K562 (cell line): ENCODE results near the gene MLXIPL. TPM values are rescaled to one million over a fixed set of nuclear protein-coding genes. Genes with fewer than 3 reads are reported as not detected.
A peak's percentile ranks its signal among the peaks of the same experiment; 100 is the strongest.

ENCODE experiments used
- ATAC-seq: fragments of 200-7000 bp; cut with Tn5 transposase; 3 replicates; pipeline ENCODE4 v1.9.1; 2020; ENCODE audit warnings: moderate library complexity
- BruUV-seq: library from RNA; stranded (reverse); fragments of 400-500 nt; replicated peaks from 2 replicates; lab custom pipeline; 2021; lab: Mats Ljungman, UMichigan
- CTCF ChIA-PET: fragments of 300-600 bp; formaldehyde crosslinking; extraction: SDS; loops from one replicate; lab custom pipeline; 2021; ENCODE audit warnings: low intra/inter-chr PET ratio; lab: Yijun Ruan, JAX
- POLR2A ChIA-PET: fragments of 300-600, 350-650 bp; sonication (Branson Sonifier 250); formaldehyde crosslinking; extraction: SDS; loops from one replicate; lab custom pipeline; 2021; ENCODE audit warnings: antibody characterized with exemption, inconsistent platforms; lab: Yijun Ruan, JAX
- DNase-seq, 4 experiments: peaks; one replicate each; pipeline versions ENCODE4 v3.0.0 to v3.0.0-alpha.2; 2011 to 2018; ENCODE audit warnings: low spot score in 3 of 4, mixed read lengths in 3 of 4; ENCODE audit errors: extremely low read depth in 1 of 4
- FAIRE-seq: peaks from 2 replicates; lab custom pipeline; 2011; peaks lifted over from hg19 to GRCh38; lab: Jason Lieb, UNC
- H2AFZ ChIP-seq: 2 replicates; pipeline ENCODE4 v1.6.0; 2011; ENCODE audit warnings: low read depth, low read length, control low read depth, inconsistent platforms
- H3K27ac ChIP-seq: fragments of 200-600 bp; 3 replicates; pipeline ENCODE4 v1.8.0; 2011; ENCODE audit warnings: low read depth, mild to moderate bottlenecking, control low read depth, inconsistent platforms, low read length, moderate library complexity, mixed read lengths; ENCODE audit errors: extremely low read depth
- H3K27me3 ChIP-seq, 2 experiments: fragments of 300-600 bp in 1 of 2; 2 replicates in 1 of 2; 3 replicates in 1 of 2; pipeline versions ENCODE4 v1.6.0 to v1.8.0; 2011; ENCODE audit warnings: inconsistent platforms in 2 of 2, low read length in 2 of 2, mild to moderate bottlenecking in 1 of 2, mixed read lengths in 1 of 2, moderate library complexity in 1 of 2; ENCODE audit not compliant: control insufficient read depth in 2 of 2, insufficient read depth in 2 of 2
- H3K36me3 ChIP-seq: fragments of 300-600 bp; 3 replicates; pipeline ENCODE4 v1.8.0; 2011; ENCODE audit warnings: mild to moderate bottlenecking, low read length, inconsistent platforms; ENCODE audit not compliant: control insufficient read depth, insufficient read depth
- H3K4me1 ChIP-seq, 2 experiments: fragments of 200-600 bp in 1 of 2; replicated peaks in 1 of 2; 2 replicates in 1 of 2; 3 replicates in 1 of 2; pipeline versions ENCODE4 v1.5.1 to v1.8.0; 2011; ENCODE audit warnings: inconsistent platforms in 2 of 2, low read length in 2 of 2, mild to moderate bottlenecking in 1 of 2, mixed read lengths in 1 of 2, moderate library complexity in 1 of 2; ENCODE audit not compliant: control insufficient read depth in 2 of 2, insufficient read depth in 2 of 2
- H3K4me2 ChIP-seq: 2 replicates; pipeline ENCODE4 v1.6.1; 2011; ENCODE audit warnings: low read length, control low read depth, inconsistent platforms, mixed read lengths; ENCODE audit not compliant: insufficient read depth
- H3K4me3 ChIP-seq: fragments of 200-600 bp; sonication (generic), shearing (Covaris generic); 2 replicates; pipeline ENCODE4 v1.5.1; 2016; ENCODE audit warnings: control low read depth, inconsistent platforms
- H3K79me2 ChIP-seq: fragments of 200-600 bp; 3 replicates; pipeline ENCODE4 v1.8.0; 2011; ENCODE audit warnings: low read length, inconsistent platforms; ENCODE audit not compliant: control insufficient read depth, insufficient read depth
- H3K9ac ChIP-seq, 2 experiments: 2 replicates each; pipeline versions ENCODE4 v1.6.0 to v1.6.1; 2011; ENCODE audit warnings: low read depth in 2 of 2, low read length in 2 of 2, control low read depth in 1 of 2, inconsistent platforms in 1 of 2, mild to moderate bottlenecking in 1 of 2, mixed read lengths in 1 of 2; ENCODE audit not compliant: insufficient read depth in 1 of 2
- H3K9me1 ChIP-seq: one replicate; pipeline ENCODE4 v1.6.0; 2011; ENCODE audit warnings: inconsistent platforms, mild to moderate bottlenecking, low read length, moderate library complexity; ENCODE audit not compliant: control insufficient read depth, insufficient read depth
- H3K9me3 ChIP-seq: replicated peaks from 2 replicates; pipeline ENCODE4 v1.5.1; 2011; ENCODE audit warnings: low read depth, low read length, inconsistent platforms; ENCODE audit not compliant: control insufficient read depth, insufficient read depth
- H4K20me1 ChIP-seq: replicated peaks from 2 replicates; pipeline ENCODE4 v1.6.1; 2011; ENCODE audit warnings: low read length, inconsistent platforms, mixed read lengths; ENCODE audit not compliant: control insufficient read depth, insufficient read depth
- CBFB ChIP-seq: sonication (generic); formaldehyde crosslinking; IDR thresholded peaks from 2 replicates; pipeline ENCODE4 v1.4.0; 2020; ENCODE audit warnings: mild to moderate bottlenecking, missing genetic modification reagents
- CTBP1 ChIP-seq: fragments of 450-650 bp; IDR thresholded peaks from 2 replicates; pipeline ENCODE4 v1.6.1; 2016; ENCODE audit warnings: borderline replicate concordance
- DDX20 ChIP-seq: fragments of 450-650 bp; IDR thresholded peaks from 2 replicates; pipeline ENCODE4 v1.6.1; 2016; ENCODE audit warnings: missing genetic modification characterization, low read depth, mild to moderate bottlenecking, missing compliant biosample characterization, moderate library complexity
- MYNN ChIP-seq, 2 experiments: sonication (generic); formaldehyde crosslinking in 1 of 2; IDR thresholded peaks; 2 replicates each; pipeline versions ENCODE4 v1.5.0 to v1.6.1; 2016 to 2020; ENCODE audit warnings: antibody characterized with exemption in 1 of 2, missing genetic modification reagents in 1 of 2
- NFATC3 ChIP-seq: fragments of 450-650 bp; IDR thresholded peaks from 2 replicates; pipeline ENCODE4 v1.6.1; 2017; ENCODE audit warnings: mild to moderate bottlenecking
- PHB2 ChIP-seq: fragments of 450-650 bp; IDR thresholded peaks from 2 replicates; pipeline ENCODE4 v1.6.1; 2017; ENCODE audit warnings: low read depth
- PHTF2 ChIP-seq: fragments of 250-450 bp; sonication (Bioruptor Pico); IDR thresholded peaks from 2 replicates; pipeline ENCODE4 v1.5.0; 2021; ENCODE audit warnings: mild to moderate bottlenecking
- STAT5B ChIP-seq: fragments of 250-450 bp; sonication (Bioruptor Pico); IDR thresholded peaks from 2 replicates; pipeline ENCODE4 v1.8.0; 2021; ENCODE audit warnings: mild to moderate bottlenecking, inconsistent platforms
- XRCC5 ChIP-seq: fragments of 200-400 bp; formaldehyde crosslinking; IDR thresholded peaks from 2 replicates; pipeline ENCODE4 v1.6.1; 2017; ENCODE audit warnings: low read depth, mild to moderate bottlenecking, low read length
- ZEB2 ChIP-seq: fragments of 450-650 bp; IDR thresholded peaks from 2 replicates; pipeline ENCODE4 v1.6.1; 2016
- WGBS: fragments of 100-300 bp; shearing (Covaris generic); methylation state at CpG from one replicate; pipeline ENCODE4 v1.1.6; 2016; ENCODE audit warnings: low coverage, mixed read lengths; ENCODE audit not compliant: insufficient coverage; ENCODE audit errors: missing lambda C conversion rate; 5-methylcytosine and 5-hydroxymethylcytosine counted together
- in situ Hi-C: fragments of 300-500 bp; cut with MboI; formaldehyde crosslinking; loops from 4 replicates; pipeline ENCODE4 v1.15.0; 2018; ENCODE audit warnings: inconsistent platforms, mixed read lengths
- intact Hi-C: fragments of 100-400 bp; cut with micrococcal nuclease; formaldehyde crosslinking; loops from 2 replicates; pipeline ENCODE4 v1.14.2; 2022
- polyA plus RNA-seq, 8 experiments: library from polyadenylated mRNA; depleted of rRNA in 4 of 8; stranded (reverse) in 5 of 8; unstranded in 3 of 8; fragments of >200 nt; fragmentation: Nextera tagmentation in 2 of 8; fragmentation: Illumina TruSeq in 1 of 8; extraction: Ambion mirVana in 2 of 8; extraction: Trizol in 1 of 8; gene quantifications; 2 replicates each; pipeline versions ENCODE4 v1.2.1 to v1.2.3, GENCODE V29; 2011 to 2014; ENCODE audit warnings: inconsistent platforms in 1 of 8, missing spikeins in 1 of 8
- total RNA-seq, 7 experiments: library from RNA; depleted of rRNA in 6 of 7; stranded (reverse); fragments of >200 nt in 6 of 7; fragmentation: Illumina TruSeq in 2 of 7; extraction: Trizol in 2 of 7; gene quantifications; 2 replicates each; pipeline versions ENCODE4 v1.2.1 to v1.2.3, GENCODE V29; 2011 to 2021; ENCODE audit warnings: low replicate concordance in 1 of 7
- TF ChIP-seq, protein P1 (sequence below): sonication (generic); formaldehyde crosslinking; IDR thresholded peaks from 2 replicates; pipeline ENCODE4 v1.8.1; 2022; ENCODE audit warnings: missing genetic modification reagents
- TF ChIP-seq, protein P2 (sequence below): fragments of 450-650 bp; IDR thresholded peaks from 2 replicates; pipeline ENCODE4 v1.6.1; 2016; ENCODE audit warnings: low read depth

The MLXIPL gene
- total and polyA plus RNA-seq, 9 of the 15 experiments (the other 6 are each of a cell fraction or from before 2014, with no cell fraction given) = 0.11 to 18.4 (median 1.4) TPM

DNA sequence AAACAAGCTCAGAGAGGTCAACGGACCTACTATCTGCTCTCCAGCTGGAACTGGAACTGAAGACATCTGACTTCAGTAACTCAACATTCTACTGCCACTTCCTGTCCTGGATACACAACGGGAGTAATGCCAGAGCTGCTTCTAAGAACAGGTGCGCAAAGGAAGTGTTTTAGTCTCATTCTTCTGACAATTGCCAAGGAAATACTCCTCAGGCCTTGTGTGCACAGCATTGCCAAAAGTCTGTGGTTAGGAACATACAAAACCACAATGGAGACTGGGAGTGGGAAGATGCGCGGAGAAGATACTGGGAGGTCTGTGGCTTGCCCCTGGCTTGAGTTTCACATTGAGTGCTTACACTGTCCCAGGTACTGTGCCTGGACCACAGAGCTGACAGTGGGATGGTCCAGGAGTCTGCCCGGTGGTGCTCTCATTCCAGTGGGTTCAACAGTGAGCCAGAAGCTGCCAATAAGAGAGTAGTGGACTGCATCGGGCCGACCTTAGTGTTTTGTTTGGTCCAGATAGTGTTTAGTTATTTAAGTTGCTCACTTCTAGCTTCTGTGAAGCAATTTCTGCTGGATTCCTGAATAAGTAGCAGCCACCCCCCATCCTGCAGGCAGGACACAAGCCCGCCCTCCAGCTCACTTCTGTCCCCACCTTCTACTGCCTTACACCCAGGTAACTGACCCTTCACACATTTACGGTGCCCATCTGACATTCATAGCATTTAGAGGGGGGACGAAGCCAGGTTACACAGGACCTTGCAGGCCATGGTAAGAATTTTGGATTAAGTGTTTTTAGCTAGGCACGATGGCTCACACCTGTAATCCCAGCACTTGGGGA lies 56.3 kb downstream of the MLXIPL start:
- CTCF ChIA-PET = no interaction called here
- peaks cover 43% of the 10 kb centered on the region for H3K36me3 ChIP-seq
- H3K4me3 ChIP-seq = no peak overlapping the region
- intact Hi-C loops = no loop called here
- H3K9me3 ChIP-seq = no peaks in the 10 kb centered on the region
- WGBS = 49% methylated on average over 12 of the region's 12 CpGs
- H3K27me3 ChIP-seq = no peaks in the 10 kb centered on the region
- ATAC-seq (peak; percentile 24), DNase-seq (no peak), FAIRE-seq (peak; percentile 42)
- peaks cover 5% of the 10 kb centered on the region for H3K9me1 ChIP-seq
- peaks cover 17% of the 10 kb centered on the region for H3K79me2 ChIP-seq
- no peak overlapping the region for H2AFZ ChIP-seq
- H3K27ac ChIP-seq = 0 out of 3 replicates have a peak overlapping the region, but pooled peaks have one; percentile 32
- H3K9ac ChIP-seq = no peak overlapping the region
- no TSS peak for BruUV-seq
- H3K4me1 ChIP-seq = peaks cover 24 to 26% of the 10 kb centered on the region in 2 experiments
- in situ Hi-C loops = no loop called here
- peak overlapping the region; percentile 7; the same call in 1 of the 2 replicates for H3K4me2 ChIP-seq
- POLR2A ChIA-PET = interaction anchor here (0.7 to 5.3 kb wide), 9 partner anchors 8 to 144 kb away, joined by 3 to 72 read pairs (median 4); partner anchors contain the start of genes BAZ1B and TBL2
- peaks cover 28% of the 10 kb centered on the region for H4K20me1 ChIP-seq
- TF ChIP-seq STAT5B (CRISPR knock-in tag) (no peak), PHTF2 (CRISPR knock-in tag) (no peak), DDX20 (tag) (no peak), NFATC3 (no peak), CBFB (CRISPR knock-in tag) (0 out of 2 replicates have a peak, but pooled peaks have one; percentile 47), CTBP1 (peak; percentile 70; the same call in 1 of the 2 replicates), MYNN (IDR thresholded peaks at IDR 0.05) (peak; percentile 19; the same call in 1 of the 2 replicates), MYNN (CRISPR knock-in tag; IDR thresholded peaks at IDR 0.05) (no peak), ZEB2 (no peak), PHB2 (no peak), XRCC5 (no peak)
- TF ChIP-seq, protein P1, sequence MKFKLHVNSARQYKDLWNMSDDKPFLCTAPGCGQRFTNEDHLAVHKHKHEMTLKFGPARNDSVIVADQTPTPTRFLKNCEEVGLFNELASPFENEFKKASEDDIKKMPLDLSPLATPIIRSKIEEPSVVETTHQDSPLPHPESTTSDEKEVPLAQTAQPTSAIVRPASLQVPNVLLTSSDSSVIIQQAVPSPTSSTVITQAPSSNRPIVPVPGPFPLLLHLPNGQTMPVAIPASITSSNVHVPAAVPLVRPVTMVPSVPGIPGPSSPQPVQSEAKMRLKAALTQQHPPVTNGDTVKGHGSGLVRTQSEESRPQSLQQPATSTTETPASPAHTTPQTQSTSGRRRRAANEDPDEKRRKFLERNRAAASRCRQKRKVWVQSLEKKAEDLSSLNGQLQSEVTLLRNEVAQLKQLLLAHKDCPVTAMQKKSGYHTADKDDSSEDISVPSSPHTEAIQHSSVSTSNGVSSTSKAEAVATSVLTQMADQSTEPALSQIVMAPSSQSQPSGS (CRISPR knock-in tag) = no peak
- TF ChIP-seq, protein P2, sequence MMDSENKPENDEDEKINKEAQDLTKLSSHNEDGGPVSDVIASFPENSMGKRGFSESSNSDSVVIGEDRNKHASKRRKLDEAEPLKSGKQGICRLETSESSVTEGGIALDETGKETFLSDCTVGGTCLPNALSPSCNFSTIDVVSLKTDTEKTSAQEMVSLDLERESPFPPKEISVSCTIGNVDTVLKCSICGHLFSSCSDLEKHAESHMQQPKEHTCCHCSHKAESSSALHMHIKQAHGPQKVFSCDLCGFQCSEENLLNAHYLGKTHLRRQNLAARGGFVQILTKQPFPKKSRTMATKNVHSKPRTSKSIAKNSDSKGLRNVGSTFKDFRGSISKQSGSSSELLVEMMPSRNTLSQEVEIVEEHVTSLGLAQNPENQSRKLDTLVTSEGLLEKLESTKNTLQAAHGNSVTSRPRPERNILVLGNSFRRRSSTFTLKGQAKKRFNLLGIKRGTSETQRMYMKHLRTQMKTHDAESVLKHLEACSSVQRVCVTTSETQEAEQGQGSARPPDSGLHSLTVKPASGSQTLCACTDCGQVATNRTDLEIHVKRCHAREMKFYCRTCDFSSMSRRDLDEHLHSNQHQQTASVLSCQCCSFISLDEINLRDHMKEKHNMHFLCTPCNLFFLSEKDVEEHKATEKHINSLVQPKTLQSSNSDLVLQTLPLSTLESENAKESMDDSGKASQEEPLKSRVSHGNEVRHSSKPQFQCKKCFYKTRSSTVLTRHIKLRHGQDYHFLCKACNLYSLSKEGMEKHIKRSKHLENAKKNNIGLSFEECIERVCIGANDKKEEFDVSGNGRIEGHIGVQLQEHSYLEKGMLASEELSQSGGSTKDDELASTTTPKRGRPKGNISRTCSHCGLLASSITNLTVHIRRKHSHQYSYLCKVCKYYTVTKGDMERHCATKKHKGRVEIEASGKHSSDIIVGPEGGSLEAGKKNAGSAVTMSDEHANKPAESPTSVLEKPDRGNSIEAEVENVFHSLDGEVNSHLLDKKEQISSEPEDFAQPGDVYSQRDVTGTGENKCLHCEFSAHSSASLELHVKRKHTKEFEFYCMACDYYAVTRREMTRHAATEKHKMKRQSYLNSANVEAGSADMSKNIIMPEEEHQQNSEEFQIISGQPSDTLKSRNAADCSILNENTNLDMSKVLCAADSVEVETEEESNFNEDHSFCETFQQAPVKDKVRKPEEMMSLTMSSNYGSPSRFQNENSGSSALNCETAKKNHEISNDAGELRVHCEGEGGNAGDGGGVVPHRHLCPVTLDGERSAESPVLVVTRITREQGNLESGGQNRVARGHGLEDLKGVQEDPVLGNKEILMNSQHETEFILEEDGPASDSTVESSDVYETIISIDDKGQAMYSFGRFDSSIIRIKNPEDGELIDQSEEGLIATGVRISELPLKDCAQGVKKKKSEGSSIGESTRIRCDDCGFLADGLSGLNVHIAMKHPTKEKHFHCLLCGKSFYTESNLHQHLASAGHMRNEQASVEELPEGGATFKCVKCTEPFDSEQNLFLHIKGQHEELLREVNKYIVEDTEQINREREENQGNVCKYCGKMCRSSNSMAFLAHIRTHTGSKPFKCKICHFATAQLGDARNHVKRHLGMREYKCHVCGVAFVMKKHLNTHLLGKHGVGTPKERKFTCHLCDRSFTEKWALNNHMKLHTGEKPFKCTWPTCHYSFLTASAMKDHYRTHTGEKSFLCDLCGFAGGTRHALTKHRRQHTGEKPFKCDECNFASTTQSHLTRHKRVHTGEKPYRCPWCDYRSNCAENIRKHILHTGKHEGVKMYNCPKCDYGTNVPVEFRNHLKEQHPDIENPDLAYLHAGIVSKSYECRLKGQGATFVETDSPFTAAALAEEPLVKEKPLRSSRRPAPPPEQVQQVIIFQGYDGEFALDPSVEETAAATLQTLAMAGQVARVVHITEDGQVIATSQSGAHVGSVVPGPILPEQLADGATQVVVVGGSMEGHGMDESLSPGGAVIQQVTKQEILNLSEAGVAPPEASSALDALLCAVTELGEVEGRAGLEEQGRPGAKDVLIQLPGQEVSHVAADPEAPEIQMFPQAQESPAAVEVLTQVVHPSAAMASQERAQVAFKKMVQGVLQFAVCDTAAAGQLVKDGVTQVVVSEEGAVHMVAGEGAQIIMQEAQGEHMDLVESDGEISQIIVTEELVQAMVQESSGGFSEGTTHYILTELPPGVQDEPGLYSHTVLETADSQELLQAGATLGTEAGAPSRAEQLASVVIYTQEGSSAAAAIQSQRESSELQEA = no peak
